OCI-LY7 (cell line): ENCODE measurements around the gene YPEL3.

Source experiments
- EZH2phosphoT487 ChIP-seq: fragments of 200-600 bp; sonication (generic); IDR thresholded peaks from 2 replicates; pipeline ENCODE4 v1.6.1; 2018; ENCODE audit warnings: low read depth, borderline replicate concordance, mild to moderate bottlenecking, mixed run types, antibody characterized with exemption, low read length, moderate library complexity, mixed read lengths
- TF ChIP-seq, protein P1 (sequence below): fragments of 200-600 bp; sonication (generic); conservative IDR thresholded peaks from 2 replicates; pipeline ENCODE4 v1.5.1; 2014; ENCODE audit warnings: mild to moderate bottlenecking, antibody characterized with exemption, low read length, moderate library complexity, mixed read lengths

DNA sequence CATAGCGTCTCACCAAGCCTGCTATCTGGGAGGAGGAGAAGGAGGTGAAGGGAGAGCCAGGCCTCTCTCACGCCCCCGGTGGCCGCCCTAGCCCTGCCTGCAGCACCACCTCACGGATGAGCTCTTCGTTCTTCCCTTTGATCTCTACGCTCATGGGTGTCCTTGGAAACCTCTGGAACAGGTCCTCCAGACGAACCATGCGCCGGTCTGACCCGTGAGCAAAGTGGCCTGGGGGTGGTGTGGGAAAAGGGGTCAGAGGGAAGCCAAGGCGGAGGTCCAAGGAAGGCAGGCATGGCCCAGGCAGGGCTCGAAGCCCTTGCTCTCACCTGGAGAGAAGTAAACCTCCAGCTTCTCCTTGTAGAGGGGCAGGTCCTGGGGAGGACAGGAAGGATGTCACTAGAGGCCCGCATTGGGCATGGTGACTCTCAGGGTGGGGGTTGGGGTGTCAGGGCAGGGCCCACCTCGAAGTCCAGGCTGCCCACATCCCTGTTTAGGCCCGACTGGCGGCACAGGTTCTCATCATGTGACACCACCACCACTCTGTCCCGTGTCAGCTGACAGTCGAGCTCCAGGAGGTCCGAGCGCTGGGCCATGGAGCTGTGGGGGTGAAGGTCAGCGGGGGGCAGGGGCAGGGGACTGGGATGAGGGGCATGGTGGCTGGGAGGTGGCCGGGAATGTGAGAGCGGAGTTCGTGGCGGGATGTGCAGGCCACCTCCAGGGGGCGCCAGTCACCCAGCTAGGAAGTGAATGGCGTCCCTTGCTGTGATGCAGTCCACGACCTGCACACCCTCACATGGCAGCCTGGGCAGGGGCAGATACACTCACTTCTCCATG is 16.4 kb upstream of the YPEL3 start:
- TF ChIP-seq, protein P1, sequence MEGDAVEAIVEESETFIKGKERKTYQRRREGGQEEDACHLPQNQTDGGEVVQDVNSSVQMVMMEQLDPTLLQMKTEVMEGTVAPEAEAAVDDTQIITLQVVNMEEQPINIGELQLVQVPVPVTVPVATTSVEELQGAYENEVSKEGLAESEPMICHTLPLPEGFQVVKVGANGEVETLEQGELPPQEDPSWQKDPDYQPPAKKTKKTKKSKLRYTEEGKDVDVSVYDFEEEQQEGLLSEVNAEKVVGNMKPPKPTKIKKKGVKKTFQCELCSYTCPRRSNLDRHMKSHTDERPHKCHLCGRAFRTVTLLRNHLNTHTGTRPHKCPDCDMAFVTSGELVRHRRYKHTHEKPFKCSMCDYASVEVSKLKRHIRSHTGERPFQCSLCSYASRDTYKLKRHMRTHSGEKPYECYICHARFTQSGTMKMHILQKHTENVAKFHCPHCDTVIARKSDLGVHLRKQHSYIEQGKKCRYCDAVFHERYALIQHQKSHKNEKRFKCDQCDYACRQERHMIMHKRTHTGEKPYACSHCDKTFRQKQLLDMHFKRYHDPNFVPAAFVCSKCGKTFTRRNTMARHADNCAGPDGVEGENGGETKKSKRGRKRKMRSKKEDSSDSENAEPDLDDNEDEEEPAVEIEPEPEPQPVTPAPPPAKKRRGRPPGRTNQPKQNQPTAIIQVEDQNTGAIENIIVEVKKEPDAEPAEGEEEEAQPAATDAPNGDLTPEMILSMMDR: peak; percentile 84
- no peak for TF ChIP-seq EZH2phosphoT487
